AG08395 (cell line): ENCODE data around the gene ARRDC1.
A peak's percentile ranks its signal among the peaks of the same experiment; 100 is the strongest.
"Not testable (repeated sequence)": the region's sequence is repeated elsewhere in the genome, so short reads cannot be mapped to it uniquely, and the experiment has no call there.

Experiments used
- DNase-seq: peaks from one replicate; pipeline ENCODE4 v3.0.0; 2012; ENCODE audit warnings: mixed read lengths, low spot score

The ARRDC1 gene

GRCh38 chr9:137613259-137613658, 7.8 kb downstream of the ARRDC1 start:
- no peak for DNase-seq

- DNase-seq: no peak
These were observed 8.4 kb downstream of the ARRDC1 start for GRCh38 chr9:137613738-137614523.

DNA sequence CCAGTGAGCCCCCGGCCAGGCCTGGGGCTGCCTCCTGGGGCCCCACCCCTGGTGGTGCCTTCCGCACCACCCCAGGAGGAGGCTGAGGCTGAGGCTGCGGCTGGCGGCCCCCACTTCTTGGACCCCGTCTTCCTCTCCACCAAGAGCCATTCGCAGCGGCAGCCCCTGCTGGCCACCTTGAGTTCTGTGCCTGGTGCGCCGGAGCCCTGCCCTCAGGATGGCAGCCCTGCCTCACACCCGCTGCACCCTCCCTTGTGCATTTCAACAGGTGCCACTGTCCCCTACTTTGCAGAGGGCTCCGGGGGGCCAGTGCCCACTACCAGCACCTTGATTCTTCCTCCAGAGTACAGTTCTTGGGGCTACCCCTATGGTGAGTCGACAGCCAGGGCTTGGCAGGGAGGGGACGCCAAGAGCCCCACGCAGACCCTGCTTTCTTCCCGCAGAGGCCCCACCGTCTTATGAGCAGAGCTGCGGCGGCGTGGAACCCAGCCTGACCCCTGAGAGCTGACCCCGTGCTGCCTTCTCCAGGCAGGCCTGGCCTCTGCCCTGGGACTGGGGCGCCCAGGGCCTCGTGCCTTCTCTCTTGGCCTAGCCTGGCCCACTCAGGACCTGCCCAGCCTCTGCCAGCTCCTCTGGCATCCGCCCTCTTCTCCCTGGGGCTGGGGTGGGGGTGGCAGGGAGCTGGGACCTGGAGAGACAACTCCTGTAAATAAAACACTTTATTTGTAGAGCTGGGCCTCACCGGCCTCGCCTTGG, 9.3 kb downstream of the ARRDC1 start:
- no peak for DNase-seq

GRCh38 chr9:137615387-137615871, 9.9 kb downstream of the ARRDC1 start:
- no peak for DNase-seq

DNA sequence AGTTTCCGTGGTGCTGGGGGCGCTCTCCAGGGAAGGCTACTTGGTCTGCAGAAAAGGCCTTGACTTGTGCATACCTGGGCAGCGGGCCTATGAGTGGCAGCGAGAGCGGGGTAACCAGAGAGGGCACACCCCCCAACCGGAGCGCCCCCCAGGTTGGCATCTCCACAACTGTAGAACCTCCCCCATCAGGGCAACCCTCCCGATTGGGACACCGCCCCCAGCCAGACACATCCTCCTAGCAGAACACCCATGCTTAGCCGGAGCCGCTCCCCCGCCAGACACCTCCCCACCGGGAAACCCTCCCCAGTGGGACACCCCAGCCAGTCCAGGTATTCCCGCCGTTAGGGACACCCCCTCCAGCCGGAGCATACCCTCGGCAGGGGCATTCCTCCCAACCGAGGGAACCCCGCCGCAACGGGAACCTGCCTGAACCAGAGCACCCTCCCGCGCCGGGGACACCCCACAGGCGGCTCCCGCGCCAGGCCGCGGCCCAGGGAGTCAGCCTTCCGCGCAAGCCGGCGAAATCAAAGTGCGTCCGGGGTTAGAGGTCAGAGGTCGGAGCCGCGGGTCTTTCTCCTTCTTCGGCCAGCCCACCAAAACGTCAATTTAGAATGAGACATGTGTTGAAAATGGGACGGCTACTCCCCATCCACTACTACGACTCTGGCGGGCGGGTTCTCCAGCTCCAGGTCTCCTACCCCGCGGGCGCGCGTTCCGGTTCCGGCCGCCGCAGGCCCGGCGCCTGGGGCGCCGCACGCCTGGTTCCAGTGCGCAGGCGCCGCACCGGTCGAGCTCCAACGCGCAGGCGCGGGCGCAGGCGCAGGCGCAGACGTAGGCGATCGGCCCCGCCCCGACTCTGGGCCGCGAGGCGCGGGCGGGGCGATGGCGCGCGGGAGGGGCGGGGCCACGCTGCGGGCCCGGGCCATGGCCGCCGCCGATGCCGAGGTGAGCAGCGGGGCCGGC, 12.9 kb downstream of the ARRDC1 start, which contains the start of gene EHMT1:
EHMT1 (plus strand) TSS at position 901 of the 963 bp plus-strand sequence; CDS start at position 925, 24 bp downstream.
- DNase-seq: peak; percentile 99

DNA sequence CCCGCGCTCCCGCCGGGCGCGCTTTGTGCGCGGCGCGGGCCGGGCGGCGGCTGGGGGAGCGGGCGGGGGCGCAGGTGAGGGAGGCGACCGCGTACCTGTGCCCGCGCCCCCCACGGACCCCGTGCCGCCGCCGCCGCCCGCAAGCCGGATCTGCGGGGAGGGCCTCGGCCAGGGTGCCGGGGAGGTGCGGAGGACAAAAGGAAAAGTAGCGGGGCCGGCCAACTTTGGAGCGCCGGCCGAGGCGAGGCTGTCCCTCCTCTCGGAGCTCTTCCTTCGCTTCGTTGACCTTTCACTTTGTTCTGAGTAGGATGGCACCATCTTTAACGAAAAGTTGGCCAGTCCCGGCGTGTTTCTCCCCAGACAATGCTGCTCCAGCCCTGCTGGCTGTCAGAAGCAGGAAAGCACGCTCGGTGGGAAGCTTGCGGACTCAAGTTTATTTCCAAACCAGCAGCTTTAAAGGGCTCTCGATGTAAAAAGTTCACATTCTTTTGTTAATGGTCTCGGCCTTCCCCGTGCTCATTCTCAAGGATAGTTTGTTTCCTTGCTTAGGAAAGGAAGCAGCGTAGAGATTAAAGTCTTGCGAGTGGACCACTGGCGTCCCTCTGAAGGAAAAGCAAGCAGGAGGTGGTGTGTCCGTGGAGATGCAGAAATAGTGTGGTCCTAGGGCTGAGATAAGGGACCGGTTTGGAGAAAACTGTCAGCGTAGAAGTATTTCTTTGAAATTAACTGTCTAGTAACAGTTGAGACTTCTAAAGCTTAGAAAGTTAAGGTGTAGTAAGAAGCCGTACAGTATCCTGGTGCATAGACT, 14.0 kb downstream of the ARRDC1 start:
- DNase-seq: peak; percentile 61

DNA sequence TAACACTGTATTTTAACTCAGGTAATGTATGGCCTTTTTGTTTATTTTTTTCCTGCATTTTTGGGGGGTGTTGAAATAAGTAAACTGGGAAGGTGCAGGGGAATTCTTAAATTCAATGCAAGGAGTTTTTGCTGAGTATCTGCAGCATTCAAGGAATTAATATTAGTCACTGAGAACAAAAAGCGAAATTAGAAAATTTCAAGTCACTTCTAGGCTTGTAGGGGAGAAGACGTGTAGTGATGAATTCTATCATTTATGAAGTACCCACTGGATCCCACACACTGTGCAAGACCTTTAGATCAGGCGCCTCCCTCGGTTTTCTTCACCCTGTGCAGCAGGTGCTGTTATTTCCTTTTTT, 14.5 kb downstream of the ARRDC1 start:
- no peak for DNase-seq

GRCh38 chr9:137620581-137620980, 15.1 kb downstream of the ARRDC1 start:
- no peak for DNase-seq

- DNase-seq: no peak
These were observed 15.8 kb downstream of the ARRDC1 start for GRCh38 chr9:137621131-137621757.

GRCh38 chr9:137622211-137622610, 16.7 kb downstream of the ARRDC1 start:
- DNase-seq: not testable (repeated sequence)

- no peak for DNase-seq
These were observed 21.0 kb downstream of the ARRDC1 start for GRCh38 chr9:137626464-137626863.

DNA sequence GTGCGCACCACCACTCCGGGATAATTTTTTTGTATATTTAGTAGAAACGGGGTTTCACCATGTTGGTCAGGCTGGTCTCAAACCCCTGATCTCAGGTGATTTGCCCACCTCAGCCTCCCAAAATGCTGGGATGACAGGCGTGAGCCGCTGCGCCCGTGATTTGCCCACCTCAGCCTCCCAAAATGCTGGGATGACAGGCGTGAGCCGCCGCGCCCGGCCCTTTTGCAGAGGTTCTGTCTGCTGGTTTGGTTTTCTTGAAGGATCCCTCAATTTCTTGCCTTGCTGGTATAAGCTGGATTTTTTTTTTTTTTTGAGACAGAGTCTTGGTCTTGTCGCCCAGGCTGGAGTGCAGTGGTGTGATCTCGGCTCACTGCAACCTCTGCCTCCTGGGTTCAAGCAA, 21.9 kb downstream of the ARRDC1 start:
- DNase-seq: not testable (repeated sequence)

DNA sequence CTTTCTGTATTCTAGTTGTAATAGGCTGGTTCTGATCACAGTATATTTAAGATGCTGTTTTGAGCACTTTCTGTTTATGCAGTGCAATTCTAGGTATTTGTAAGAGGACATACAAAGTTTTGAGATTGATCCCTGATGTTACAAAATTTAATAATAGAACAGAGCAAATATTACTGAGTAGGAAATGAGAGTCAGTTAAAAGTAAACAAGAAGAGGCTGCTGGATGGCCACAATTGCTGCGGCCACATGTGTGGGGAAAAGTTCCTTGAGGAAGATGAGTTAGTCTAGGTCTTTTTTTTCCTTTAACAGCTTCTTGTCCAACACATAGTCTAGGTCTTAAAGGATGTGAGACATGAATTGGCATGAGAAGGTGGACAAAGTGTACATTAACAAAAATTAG, 24.6 kb downstream of the ARRDC1 start:
- no peak for DNase-seq

GRCh38 chr9:137630679-137631078, 25.2 kb downstream of the ARRDC1 start:
- peak; percentile 59 for DNase-seq

DNA sequence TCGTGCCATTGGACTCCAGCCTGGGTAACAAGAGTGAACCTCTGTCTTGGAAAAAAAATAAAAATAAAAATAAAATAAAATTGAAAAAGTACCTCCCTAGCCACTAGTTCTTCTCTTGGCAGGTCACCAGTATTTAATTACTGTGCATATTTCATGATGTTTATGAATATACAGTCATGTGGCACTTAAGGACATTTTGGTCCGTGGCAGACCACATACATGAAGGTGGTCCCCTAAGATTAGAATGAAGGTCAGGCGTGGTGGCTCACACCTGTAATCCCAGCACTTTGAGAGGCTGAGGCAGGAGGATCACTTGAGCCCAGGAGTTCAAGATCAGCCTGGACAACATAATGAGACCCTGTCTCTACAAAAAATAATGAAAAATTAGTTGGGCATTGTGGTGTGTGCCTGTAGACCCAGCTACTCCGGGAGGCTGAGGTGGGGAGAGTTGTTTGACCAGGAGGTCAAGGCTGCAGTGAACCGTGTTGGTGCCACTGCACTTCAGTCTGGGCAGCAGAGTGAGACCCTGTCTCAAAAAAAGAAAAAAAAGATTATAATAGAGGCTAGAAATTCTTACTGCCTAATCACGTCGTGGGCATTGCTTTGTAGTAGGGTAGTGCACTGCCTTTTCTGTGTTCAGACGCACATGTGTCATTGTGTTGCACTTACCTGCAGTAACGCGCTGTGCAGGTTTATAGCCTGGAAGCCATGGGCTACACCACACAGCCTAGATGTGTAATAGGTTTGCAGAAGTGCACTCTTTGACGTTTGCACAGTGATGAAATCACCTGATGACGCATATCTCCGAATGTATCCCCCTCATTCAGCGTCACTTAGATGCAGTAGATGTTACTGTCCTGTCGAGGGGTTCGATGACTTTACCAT, 26.1 kb downstream of the ARRDC1 start:
- DNase-seq: no peak

DNA sequence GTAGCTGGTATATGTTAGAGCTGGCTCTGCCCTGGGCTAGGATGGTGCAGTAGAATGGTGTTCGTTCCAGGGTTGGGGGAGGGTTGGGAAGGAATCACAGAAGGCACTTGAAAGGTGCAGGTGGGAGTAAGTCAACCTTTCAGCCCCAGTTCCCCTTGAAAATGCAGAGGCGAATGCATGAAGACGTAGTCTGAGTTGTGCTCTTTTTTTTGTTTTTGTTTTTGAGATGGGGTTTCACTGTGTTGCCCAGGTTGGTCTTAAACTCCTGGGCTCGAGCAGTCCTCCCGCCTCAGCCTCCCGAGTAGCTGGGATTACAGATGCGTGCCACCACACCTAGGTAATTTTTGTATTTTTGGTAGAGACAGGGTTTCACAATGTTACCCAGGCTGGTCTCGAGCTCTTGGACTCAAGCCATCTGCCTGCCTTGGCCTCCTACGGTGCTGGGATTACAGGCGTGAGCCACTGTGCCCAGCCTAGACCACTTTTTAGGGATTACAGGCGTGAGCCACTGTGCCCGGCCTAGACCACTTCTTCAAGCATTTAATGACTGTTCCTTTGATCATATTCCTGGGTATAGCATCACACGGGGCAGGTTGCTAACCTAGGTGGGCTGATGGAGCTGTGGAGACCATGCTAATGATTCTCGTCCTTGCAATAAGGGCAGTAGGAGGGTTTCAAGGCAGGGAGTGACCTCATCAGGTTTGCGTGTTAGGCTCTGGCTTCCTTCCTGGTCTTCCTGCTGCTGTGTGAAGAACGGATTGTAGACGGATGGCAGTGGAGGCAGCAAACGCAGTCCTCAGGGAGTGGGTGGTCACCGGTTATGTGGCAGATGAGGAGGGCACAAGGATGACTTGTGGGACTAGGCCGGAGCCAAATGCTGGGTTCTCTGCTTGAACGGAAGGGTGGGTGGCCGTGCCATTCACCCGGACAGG, 27.0 kb downstream of the ARRDC1 start:
- peak; percentile 59 for DNase-seq

- DNase-seq: peak; percentile 34
These were observed 28.5 kb downstream of the ARRDC1 start for GRCh38 chr9:137634016-137634415.

DNA sequence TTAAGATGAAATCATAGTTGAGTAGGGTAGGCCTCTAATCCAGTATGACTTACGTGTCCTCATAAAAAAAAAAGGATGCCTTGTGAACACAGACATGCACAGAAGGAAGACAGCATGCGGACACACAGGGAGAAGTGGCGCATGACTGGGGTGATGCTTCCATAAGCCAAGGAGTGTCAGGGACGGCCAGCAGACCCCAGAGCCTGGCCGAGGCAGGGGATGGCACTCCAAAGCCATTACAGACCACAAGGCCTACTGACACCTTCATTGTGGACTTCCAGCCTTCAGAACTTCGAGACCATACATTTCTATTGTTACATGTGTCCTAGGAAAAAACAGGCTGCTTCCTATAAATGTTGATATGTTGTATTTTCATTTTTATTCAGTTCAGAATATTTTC, 33.2 kb downstream of the ARRDC1 start:
- DNase-seq: no peak
